Astrocyte (in vitro differentiated cells and primary cell): Measurements from ENCODE around the gene SZRD1. TPM values are rescaled to one million over a fixed set of nuclear protein-coding genes. Genes with fewer than 3 reads are reported as not detected.

ENCODE experiments used
- DNase-seq: peaks from one replicate; pipeline ENCODE4 v3.0.0-alpha.2; 2010; ENCODE audit warnings: low read depth
- FAIRE-seq: peaks from 2 replicates; lab custom pipeline; 2011; peaks lifted over from hg19 to GRCh38; lab: Jason Lieb, UNC
- H2AFZ ChIP-seq: 2 replicates; pipeline ENCODE4 v1.6.0; 2012; ENCODE audit warnings: low read depth, low read length, inconsistent platforms
- H3K27ac ChIP-seq: 2 replicates; pipeline ENCODE4 v1.5.1; 2011; ENCODE audit warnings: low read depth, low read length, inconsistent platforms
- H3K27me3 ChIP-seq: 2 replicates; pipeline ENCODE4 v1.6.0; 2011; ENCODE audit warnings: low read length, inconsistent platforms; ENCODE audit not compliant: insufficient read depth
- H3K36me3 ChIP-seq: 2 replicates; pipeline ENCODE4 v1.5.1; 2011; ENCODE audit warnings: low read length, inconsistent platforms; ENCODE audit not compliant: insufficient read depth
- H3K4me1 ChIP-seq: 2 replicates; pipeline ENCODE4 v1.5.1; 2011; ENCODE audit warnings: low read length, inconsistent platforms; ENCODE audit not compliant: insufficient read depth
- H3K4me2 ChIP-seq: 2 replicates; pipeline ENCODE4 v1.6.0; 2012; ENCODE audit warnings: low read length, inconsistent platforms
- H3K4me3 ChIP-seq: 2 replicates; pipeline ENCODE4 v1.5.1; 2011; ENCODE audit warnings: low read depth, mild to moderate bottlenecking, low read length, inconsistent platforms; ENCODE audit not compliant: insufficient read depth
- H3K79me2 ChIP-seq: 2 replicates; pipeline ENCODE4 v1.6.0; 2012; ENCODE audit warnings: mild to moderate bottlenecking, low read length, inconsistent platforms; ENCODE audit not compliant: insufficient read depth
- H3K9ac ChIP-seq: 2 replicates; pipeline ENCODE4 v1.6.0; 2012; ENCODE audit warnings: mild to moderate bottlenecking, low read length, inconsistent platforms
- H3K9me3 ChIP-seq: 2 replicates; pipeline ENCODE4 v1.5.1; 2012; ENCODE audit warnings: low read depth, mild to moderate bottlenecking, low read length, inconsistent platforms; ENCODE audit not compliant: insufficient read depth
- H4K20me1 ChIP-seq: 2 replicates; pipeline ENCODE4 v1.6.0; 2012; ENCODE audit warnings: low read length, inconsistent platforms; ENCODE audit not compliant: insufficient read depth
- H3K27ac Mint-ChIP-seq: one replicate; pipeline ENCODE4 v1.8.0; 2021; ENCODE audit warnings: mild to moderate bottlenecking, mixed read lengths; ENCODE audit not compliant: unreplicated experiment
- H3K27me3 Mint-ChIP-seq: one replicate; pipeline ENCODE4 v1.8.0; 2021; ENCODE audit warnings: low read depth, mixed read lengths; ENCODE audit not compliant: unreplicated experiment
- H3K36me3 Mint-ChIP-seq: one replicate; pipeline ENCODE4 v1.8.0; 2021; ENCODE audit warnings: low read depth, mixed read lengths; ENCODE audit not compliant: unreplicated experiment
- H3K4me1 Mint-ChIP-seq: one replicate; pipeline ENCODE4 v1.8.0; 2021; ENCODE audit warnings: low read depth, mixed read lengths; ENCODE audit not compliant: unreplicated experiment
- H3K4me3 Mint-ChIP-seq: one replicate; pipeline ENCODE4 v1.8.0; 2021; ENCODE audit warnings: mild to moderate bottlenecking, moderate library complexity, mixed read lengths; ENCODE audit not compliant: unreplicated experiment
- H3K9me3 Mint-ChIP-seq: one replicate; pipeline ENCODE4 v1.8.0; 2021; ENCODE audit warnings: mild to moderate bottlenecking, mixed read lengths; ENCODE audit not compliant: unreplicated experiment
- EZH2 ChIP-seq: IDR thresholded peaks from 2 replicates; pipeline ENCODE4 v1.6.1; 2012; ENCODE audit warnings: mild to moderate bottlenecking, low read length, inconsistent platforms; ENCODE audit not compliant: insufficient read depth
- total RNA-seq: library from RNA; stranded (reverse); gene quantifications from 2 replicates; pipeline ENCODE4 v1.2.1, GENCODE V29; 2021
- TF ChIP-seq, protein P1 (sequence below): IDR thresholded peaks from 2 replicates; pipeline ENCODE4 v1.5.1; 2011; ENCODE audit warnings: low read depth, mild to moderate bottlenecking, inconsistent platforms, low read length, moderate library complexity; ENCODE audit not compliant: insufficient read depth

SZRD1 gene
- total RNA-seq, 1 donor from 2014 or later, result 165 TPM

DNA sequence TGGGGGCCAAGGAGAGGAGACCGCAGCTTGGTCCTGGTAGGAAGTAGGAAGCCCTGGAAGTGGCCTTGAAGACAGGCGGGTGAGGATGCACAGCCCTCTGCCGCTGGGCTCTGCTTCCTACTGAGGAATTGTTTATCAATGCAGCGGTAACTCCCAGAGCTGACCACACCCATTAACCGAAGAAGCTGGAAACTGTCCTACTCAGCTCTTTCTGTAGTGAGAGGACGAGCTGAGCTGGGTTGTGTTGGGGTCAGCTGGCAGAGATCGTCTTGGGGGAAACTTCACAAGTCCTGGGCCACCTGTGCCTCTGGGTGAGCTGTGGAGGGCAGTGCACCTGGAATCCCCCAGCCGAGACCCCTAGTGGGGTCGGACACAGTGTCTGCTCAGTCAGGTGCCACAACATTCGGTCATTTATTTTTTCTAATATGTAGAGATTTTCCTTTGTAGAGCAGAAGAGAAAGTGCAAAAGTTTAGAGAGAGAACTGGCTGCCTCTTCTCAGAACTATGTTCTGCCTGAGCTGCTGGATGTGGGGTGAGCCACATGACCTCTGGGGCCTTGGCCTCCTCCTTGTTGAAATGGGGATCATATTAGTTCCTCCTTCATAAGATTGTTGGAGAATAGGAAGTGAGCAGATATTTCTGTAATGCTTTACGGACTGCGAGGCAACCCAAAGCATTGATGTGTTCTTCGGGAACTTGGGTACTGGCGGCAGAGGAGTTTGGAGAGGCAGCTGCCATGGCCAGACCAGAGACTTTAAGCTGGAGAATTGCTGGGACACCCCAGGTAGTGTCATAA is 77.1 kb downstream of the SZRD1 start:
- H3K9ac ChIP-seq, result no peak overlapping the region
- H3K27me3 ChIP-seq, result no peaks in the 10 kb centered on the region
- peaks cover 69% of the 10 kb centered on the region for H3K79me2 ChIP-seq
- H2AFZ ChIP-seq, result no peak overlapping the region
- H3K36me3 ChIP-seq, result peaks cover 28% of the 10 kb centered on the region
- no peaks in the 10 kb centered on the region for H3K9me3 ChIP-seq
- H3K27ac Mint-ChIP-seq, result peak overlapping the region; percentile 15
- no peak for TF ChIP-seq EZH2
- TF ChIP-seq, protein P1, sequence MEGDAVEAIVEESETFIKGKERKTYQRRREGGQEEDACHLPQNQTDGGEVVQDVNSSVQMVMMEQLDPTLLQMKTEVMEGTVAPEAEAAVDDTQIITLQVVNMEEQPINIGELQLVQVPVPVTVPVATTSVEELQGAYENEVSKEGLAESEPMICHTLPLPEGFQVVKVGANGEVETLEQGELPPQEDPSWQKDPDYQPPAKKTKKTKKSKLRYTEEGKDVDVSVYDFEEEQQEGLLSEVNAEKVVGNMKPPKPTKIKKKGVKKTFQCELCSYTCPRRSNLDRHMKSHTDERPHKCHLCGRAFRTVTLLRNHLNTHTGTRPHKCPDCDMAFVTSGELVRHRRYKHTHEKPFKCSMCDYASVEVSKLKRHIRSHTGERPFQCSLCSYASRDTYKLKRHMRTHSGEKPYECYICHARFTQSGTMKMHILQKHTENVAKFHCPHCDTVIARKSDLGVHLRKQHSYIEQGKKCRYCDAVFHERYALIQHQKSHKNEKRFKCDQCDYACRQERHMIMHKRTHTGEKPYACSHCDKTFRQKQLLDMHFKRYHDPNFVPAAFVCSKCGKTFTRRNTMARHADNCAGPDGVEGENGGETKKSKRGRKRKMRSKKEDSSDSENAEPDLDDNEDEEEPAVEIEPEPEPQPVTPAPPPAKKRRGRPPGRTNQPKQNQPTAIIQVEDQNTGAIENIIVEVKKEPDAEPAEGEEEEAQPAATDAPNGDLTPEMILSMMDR, result no peak
- H3K4me2 ChIP-seq, result no peak overlapping the region
- H3K4me1 Mint-ChIP-seq, result peaks cover 4% of the 10 kb centered on the region
- no peak for FAIRE-seq
- H3K4me1 ChIP-seq, result no peaks in the 10 kb centered on the region
- H3K27ac ChIP-seq, result no peak overlapping the region
- DNase-seq, result no peak
- H3K9me3 Mint-ChIP-seq, result no peaks in the 10 kb centered on the region
- H3K27me3 Mint-ChIP-seq, result no peaks in the 10 kb centered on the region
- peaks cover 15% of the 10 kb centered on the region for H3K36me3 Mint-ChIP-seq
- H4K20me1 ChIP-seq, result peaks cover 55% of the 10 kb centered on the region
- H3K4me3 ChIP-seq, result no peak overlapping the region
- H3K4me3 Mint-ChIP-seq, result no peak overlapping the region

DNA sequence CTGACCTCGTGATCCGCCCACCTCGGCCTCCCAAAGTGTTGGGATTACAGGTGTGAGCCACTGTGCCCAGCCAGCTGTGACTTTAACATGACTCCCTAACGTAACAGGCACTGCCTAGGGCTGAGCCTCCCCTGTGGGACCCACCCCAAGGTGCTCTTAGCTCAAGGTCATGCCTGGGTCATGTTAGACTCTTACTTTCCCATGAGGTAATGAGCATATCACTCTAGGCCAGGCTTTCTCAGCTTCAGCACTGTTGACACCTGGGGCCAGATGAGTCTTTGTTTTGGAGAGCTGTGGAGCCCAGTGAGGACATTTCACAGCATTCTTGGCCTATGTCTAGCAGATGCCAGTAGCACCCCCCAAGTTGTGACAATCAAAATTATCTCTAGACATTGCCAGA is 78.0 kb downstream of the SZRD1 start:
- peaks cover 22% of the 10 kb centered on the region for H3K36me3 Mint-ChIP-seq

More for the DNA sequence above, 78.0 kb downstream of the SZRD1 start:
- H3K9me3 Mint-ChIP-seq, result no peaks in the 10 kb centered on the region
- FAIRE-seq, result no peak
- H3K4me3 Mint-ChIP-seq, result no peak overlapping the region
- TF ChIP-seq, protein P1, result no peak
- TF ChIP-seq EZH2, result no peak
- Histone ChIP-seq H4K20me1 (peaks cover 64% of the 10 kb centered on the region), H3K9ac (no peak overlapping the region), H3K9me3 (no peaks in the 10 kb centered on the region), H2AFZ (no peak overlapping the region), H3K36me3 (peaks cover 37% of the 10 kb centered on the region), H3K27me3 (no peaks in the 10 kb centered on the region), H3K27ac (no peak overlapping the region), H3K79me2 (peaks cover 76% of the 10 kb centered on the region), H3K4me3 (no peak overlapping the region), H3K4me1 (no peaks in the 10 kb centered on the region), H3K4me2 (no peak overlapping the region)
- DNase-seq, result no peak
- H3K27ac Mint-ChIP-seq, result no peak overlapping the region
- peaks cover 4% of the 10 kb centered on the region for H3K4me1 Mint-ChIP-seq
- no peaks in the 10 kb centered on the region for H3K27me3 Mint-ChIP-seq
